ENCODE results near the gene POU2F2. TPM values are rescaled to one million over a fixed set of nuclear protein-coding genes. Genes with fewer than 3 reads are reported as not detected.

Gene POU2F2
- total and polyA plus RNA-seq, 2 donors (not counting 3 experiments of a cell fraction or from before 2014, with no cell fraction given) = 4.0 to 4.1 TPM

DNA sequence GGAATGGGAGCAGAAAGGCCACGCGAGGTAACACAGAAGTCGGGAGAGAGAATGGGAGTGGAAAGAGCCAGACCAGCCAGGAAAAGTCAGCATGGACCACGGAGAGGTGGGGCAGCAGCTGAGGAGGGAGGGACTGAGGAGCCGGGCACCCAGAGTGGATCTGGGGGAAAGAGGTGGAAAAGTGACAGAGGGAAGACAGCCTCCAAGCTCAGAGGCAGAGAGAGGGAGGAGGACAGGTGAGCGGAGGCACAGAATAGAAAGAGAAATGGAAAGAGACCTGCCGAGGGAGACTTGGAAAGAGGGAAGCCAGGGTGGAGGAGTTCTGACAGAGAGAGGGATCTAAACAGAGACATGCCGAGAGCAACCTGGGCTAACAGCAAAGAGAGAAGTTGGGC, 63.9 kb downstream of the POU2F2 start:
- Histone ChIP-seq H3K4me3 (replicated peaks in 1 of 3; ENCODE audit: insufficient read depth in 1 of 3, low read depth in 1 of 3, low read length in 3 of 3) (no peak overlapping the region), H3K36me3 (ENCODE audit: control insufficient read depth in 2 of 2, extremely low read depth in 1 of 2, insufficient read depth in 2 of 2, low read length in 2 of 2) (no peaks in the 10 kb centered on the region), H2AFZ (ENCODE audit: low read depth, low read length) (no peak overlapping the region), H3K4me2 (ENCODE audit: insufficient read depth, low read length) (no peak overlapping the region), H3K27me3 (ENCODE audit: control insufficient read depth in 2 of 2, insufficient read depth in 2 of 2, low read length in 2 of 2) (peaks cover 29 to 31% of the 10 kb centered on the region in 2 experiments), H3K4me1 (ENCODE audit: control insufficient read depth, extremely low read depth, insufficient read depth, low read length) (no peaks in the 10 kb centered on the region), H4K20me1 (replicated peaks; ENCODE audit: control insufficient read depth, extremely low read depth, insufficient read depth, low read length) (no peaks in the 10 kb centered on the region), H3K9ac (replicated peaks; ENCODE audit: extremely low read depth, insufficient read depth, low read length) (no peak overlapping the region), H3K27ac (ENCODE audit: insufficient read depth, low read depth, low read length) (no peak overlapping the region), H3K9me3 (replicated peaks; ENCODE audit: control insufficient read depth, insufficient read depth, low read length) (no peaks in the 10 kb centered on the region), H3K9me1 (replicated peaks; ENCODE audit: control insufficient read depth, extremely low read depth, insufficient read depth, low read length) (no peaks in the 10 kb centered on the region), H3K79me2 (ENCODE audit: control insufficient read depth, insufficient read depth, low read length) (no peaks in the 10 kb centered on the region)
- dilution Hi-C loops (cut with MboI; ENCODE audit: extremely low pct_ligation_motif_present, low sequenced_read_pairs) (no loop called here), intact Hi-C loops (cut with micrococcal nuclease) (no loop called here)
- ChIA-PET POLR2A (no interaction called here), CTCF (interaction anchor here (1.0 kb wide), 1 partner anchor 33 kb away, joined by 3 read pairs; no protein-coding TSS in a partner anchor)
- FAIRE-seq = no peak
- no peak for DNase-seq (ENCODE audit: low read depth, low spot score)
- no TSS peak for BruUV-seq (replicated peaks)
- TF ChIP-seq POLR2A (IDR thresholded peaks at IDR 0.05; ENCODE audit: low read depth, low read length) (no peak), POLR2AphosphoS5 (IDR thresholded peaks at IDR 0.05; ENCODE audit: insufficient read depth, low read depth, low read length) (no peak), JUN (IDR thresholded peaks at IDR 0.05; ENCODE audit: borderline replicate concordance, insufficient read depth, insufficient read length, low read depth) (no peak), FOS (IDR thresholded peaks at IDR 0.05; ENCODE audit: borderline replicate concordance, insufficient read depth, low read length) (no peak), GATA2 (IDR thresholded peaks at IDR 0.05; ENCODE audit: insufficient read depth, insufficient read length, low read depth, low read length) (no peak)
- TF ChIP-seq, protein P1, sequence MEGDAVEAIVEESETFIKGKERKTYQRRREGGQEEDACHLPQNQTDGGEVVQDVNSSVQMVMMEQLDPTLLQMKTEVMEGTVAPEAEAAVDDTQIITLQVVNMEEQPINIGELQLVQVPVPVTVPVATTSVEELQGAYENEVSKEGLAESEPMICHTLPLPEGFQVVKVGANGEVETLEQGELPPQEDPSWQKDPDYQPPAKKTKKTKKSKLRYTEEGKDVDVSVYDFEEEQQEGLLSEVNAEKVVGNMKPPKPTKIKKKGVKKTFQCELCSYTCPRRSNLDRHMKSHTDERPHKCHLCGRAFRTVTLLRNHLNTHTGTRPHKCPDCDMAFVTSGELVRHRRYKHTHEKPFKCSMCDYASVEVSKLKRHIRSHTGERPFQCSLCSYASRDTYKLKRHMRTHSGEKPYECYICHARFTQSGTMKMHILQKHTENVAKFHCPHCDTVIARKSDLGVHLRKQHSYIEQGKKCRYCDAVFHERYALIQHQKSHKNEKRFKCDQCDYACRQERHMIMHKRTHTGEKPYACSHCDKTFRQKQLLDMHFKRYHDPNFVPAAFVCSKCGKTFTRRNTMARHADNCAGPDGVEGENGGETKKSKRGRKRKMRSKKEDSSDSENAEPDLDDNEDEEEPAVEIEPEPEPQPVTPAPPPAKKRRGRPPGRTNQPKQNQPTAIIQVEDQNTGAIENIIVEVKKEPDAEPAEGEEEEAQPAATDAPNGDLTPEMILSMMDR (IDR thresholded peaks at IDR 0.05; ENCODE audit: extremely low read depth in 1 of 2, insufficient read depth in 1 of 2, low read depth in 1 of 2, low read length in 2 of 2) = no peak
- TF ChIP-seq, protein P2, sequence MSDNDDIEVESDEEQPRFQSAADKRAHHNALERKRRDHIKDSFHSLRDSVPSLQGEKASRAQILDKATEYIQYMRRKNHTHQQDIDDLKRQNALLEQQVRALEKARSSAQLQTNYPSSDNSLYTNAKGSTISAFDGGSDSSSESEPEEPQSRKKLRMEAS (IDR thresholded peaks at IDR 0.05; ENCODE audit: insufficient read depth, insufficient read length) = no peak
